CD8-positive, alpha-beta memory T cell (primary cell): ENCODE results near the gene COPS9. TPM values are rescaled to one million over a fixed set of nuclear protein-coding genes. Genes with fewer than 3 reads are reported as not detected.

Source experiments
- CTCF ChIA-PET: fragments of 350-600 bp; sonication (Branson Sonifier 250); formaldehyde crosslinking; loops from one replicate; lab custom pipeline; 2021; ENCODE audit warnings: antibody characterized with exemption; lab: Charles Lee
- POLR2A ChIA-PET: fragments of 350-600 bp; sonication (Branson Sonifier 250); formaldehyde crosslinking; loops from one replicate; lab custom pipeline; 2021; ENCODE audit warnings: antibody characterized with exemption; lab: Charles Lee
- DNase-seq, 5 donors: peaks; one replicate each; pipeline versions ENCODE4 v3.0.0 to v3.0.0-alpha.2; 2020 to 2022; ENCODE audit warnings: mixed read lengths in 1 of 5
- H3K27ac ChIP-seq: one replicate; pipeline ENCODE4 v1.7.0; 2013; ENCODE audit warnings: low read depth, mild to moderate bottlenecking, low read length, moderate library complexity
- H3K27me3 ChIP-seq: 2 replicates; pipeline ENCODE4 v1.7.0; 2013; ENCODE audit warnings: low read length, mild to moderate bottlenecking; ENCODE audit not compliant: insufficient read depth, poor library complexity, severe bottlenecking
- H3K36me3 ChIP-seq: 2 replicates; pipeline ENCODE4 v1.7.0; 2013; ENCODE audit warnings: mild to moderate bottlenecking, low read length, moderate library complexity; ENCODE audit not compliant: insufficient read depth
- H3K4me1 ChIP-seq: 2 replicates; pipeline ENCODE4 v1.7.0; 2013; ENCODE audit warnings: mild to moderate bottlenecking, low read length, moderate library complexity; ENCODE audit not compliant: insufficient read depth
- H3K4me3 ChIP-seq: 2 replicates; pipeline ENCODE4 v1.7.0; 2013; ENCODE audit warnings: mild to moderate bottlenecking, low read length
- H3K9me3 ChIP-seq: 2 replicates; pipeline ENCODE4 v1.7.0; 2013; ENCODE audit warnings: mild to moderate bottlenecking, low read length
- H3K27ac Mint-ChIP-seq, 8 donors: one replicate each; pipeline ENCODE4 v1.8.0; 2020 to 2021; ENCODE audit warnings: mixed read lengths in 8 of 8, mild to moderate bottlenecking in 6 of 8, inconsistent platforms in 3 of 8, moderate library complexity in 3 of 8
- H3K27me3 Mint-ChIP-seq, 2 donors: one replicate each; pipeline ENCODE4 v1.8.0; 2020 to 2021; ENCODE audit warnings: mixed read lengths in 2 of 2, mild to moderate bottlenecking in 1 of 2, moderate library complexity in 1 of 2
- H3K36me3 Mint-ChIP-seq, 3 donors: one replicate each; pipeline ENCODE4 v1.8.0; 2020 to 2021; ENCODE audit warnings: mixed read lengths in 3 of 3, inconsistent platforms in 1 of 3, mild to moderate bottlenecking in 1 of 3
- H3K4me1 Mint-ChIP-seq, 3 donors: one replicate each; pipeline ENCODE4 v1.8.0; 2020 to 2021; ENCODE audit warnings: mixed read lengths in 3 of 3, inconsistent platforms in 1 of 3, mild to moderate bottlenecking in 1 of 3
- H3K4me3 Mint-ChIP-seq, 7 donors: one replicate each; pipeline ENCODE4 v1.8.0; 2020 to 2021; ENCODE audit warnings: mixed read lengths in 7 of 7, mild to moderate bottlenecking in 6 of 7, moderate library complexity in 4 of 7, inconsistent platforms in 2 of 7
- H3K9me3 Mint-ChIP-seq, 5 donors: one replicate each; pipeline ENCODE4 v1.8.0; 2020 to 2022; ENCODE audit warnings: mixed read lengths in 5 of 5, mild to moderate bottlenecking in 3 of 5, moderate library complexity in 2 of 5, inconsistent platforms in 1 of 5
- polyA plus RNA-seq: library from polyadenylated mRNA; unstranded; fragments of 300-500 nt; fragmentation: Illumina TruSeq; gene quantifications from one replicate; pipeline ENCODE4 v1.2.3, GENCODE V29; 2021
- total RNA-seq, 2 experiments: library from RNA; stranded (reverse); gene quantifications; one replicate each; pipeline ENCODE4 v1.2.3, GENCODE V29; 2021

COPS9 gene
- total and polyA plus RNA-seq, 3 experiments from 2014 or later: 186 to 331 (median 189) TPM

- no peaks in the 10 kb centered on the region for H3K36me3 Mint-ChIP-seq
- no peak overlapping the region for H3K4me3 ChIP-seq
- CTCF ChIA-PET: interaction anchor here (1.0 kb wide), 1 partner anchor 13 kb away, joined by 3 read pairs; no protein-coding TSS in a partner anchor
- peaks cover 0 to 5% (median 2%) of the 10 kb centered on the region in 5 donors for H3K9me3 Mint-ChIP-seq
- no peaks in the 10 kb centered on the region for H3K4me1 Mint-ChIP-seq
- no peak overlapping the region for H3K27ac ChIP-seq
- H3K27ac Mint-ChIP-seq: no peak overlapping the region
- no peaks in the 10 kb centered on the region for H3K36me3 ChIP-seq
- no peaks in the 10 kb centered on the region for H3K4me1 ChIP-seq
- H3K9me3 ChIP-seq: no peaks in the 10 kb centered on the region
- H3K4me3 Mint-ChIP-seq: no peak overlapping the region
- H3K27me3 ChIP-seq: no peaks in the 10 kb centered on the region
- peak in 1 of 5 donors; percentile 17 for DNase-seq
- POLR2A ChIA-PET: no interaction called here
- H3K27me3 Mint-ChIP-seq: peaks cover 9 to 15% of the 10 kb centered on the region in 2 donors
Observed at GRCh38 chr2:240157147-240157470, 21.0 kb upstream of the COPS9 start.

- Mint-ChIP-seq H3K27ac (no peak overlapping the region), H3K36me3 (no peaks in the 10 kb centered on the region), H3K4me1 (no peaks in the 10 kb centered on the region), H3K9me3 (peaks cover 0 to 5% (median 2%) of the 10 kb centered on the region in 5 donors), H3K4me3 (no peak overlapping the region), H3K27me3 (peaks cover 6 to 18% of the 10 kb centered on the region in 2 donors)
- no peaks in the 10 kb centered on the region for H3K4me1 ChIP-seq
- POLR2A ChIA-PET: no interaction called here
- no peaks in the 10 kb centered on the region for H3K9me3 ChIP-seq
- no peaks in the 10 kb centered on the region for H3K27me3 ChIP-seq
- H3K27ac ChIP-seq: no peak overlapping the region
- CTCF ChIA-PET: interaction anchor here (1.0 kb wide), 1 partner anchor 12 kb away, joined by 3 read pairs; no protein-coding TSS in a partner anchor
- no peaks in the 10 kb centered on the region for H3K36me3 ChIP-seq
- DNase-seq: peak in 1 of 5 donors; percentile 4
- H3K4me3 ChIP-seq: no peak overlapping the region
Observed at GRCh38 chr2:240156435-240157146, 20.5 kb upstream of the COPS9 start.

GRCh38 chr2:240155745-240156390, 19.8 kb upstream of the COPS9 start:
- Mint-ChIP-seq H3K4me3 (no peak overlapping the region), H3K27me3 (peaks cover 6 to 22% of the 10 kb centered on the region in 2 donors), H3K4me1 (no peaks in the 10 kb centered on the region), H3K9me3 (peaks cover 0 to 5% (median 2%) of the 10 kb centered on the region in 5 donors), H3K27ac (no peak overlapping the region), H3K36me3 (no peaks in the 10 kb centered on the region)
- Histone ChIP-seq H3K27ac (no peak overlapping the region), H3K4me1 (no peaks in the 10 kb centered on the region), H3K4me3 (no peak overlapping the region), H3K36me3 (no peaks in the 10 kb centered on the region), H3K9me3 (no peaks in the 10 kb centered on the region), H3K27me3 (no peaks in the 10 kb centered on the region)
- peak in 1 of 5 donors; percentile 3 for DNase-seq
- POLR2A ChIA-PET: no interaction called here
- CTCF ChIA-PET: no interaction called here

- no peaks in the 10 kb centered on the region for H3K4me1 Mint-ChIP-seq
- H3K36me3 Mint-ChIP-seq: no peaks in the 10 kb centered on the region
- DNase-seq: peak in 1 of 5 donors; percentile 26
- H3K36me3 ChIP-seq: no peaks in the 10 kb centered on the region
- no peaks in the 10 kb centered on the region for H3K4me1 ChIP-seq
- H3K27me3 ChIP-seq: no peaks in the 10 kb centered on the region
- H3K27ac ChIP-seq: no peak overlapping the region
- no peaks in the 10 kb centered on the region for H3K9me3 ChIP-seq
- CTCF ChIA-PET: no interaction called here
- H3K27ac Mint-ChIP-seq: no peak overlapping the region
- H3K4me3 Mint-ChIP-seq: no peak overlapping the region
- no peak overlapping the region for H3K4me3 ChIP-seq
- H3K9me3 Mint-ChIP-seq: peaks cover 0 to 5% (median 2%) of the 10 kb centered on the region in 5 donors
- POLR2A ChIA-PET: no interaction called here
- peaks cover 4 to 22% of the 10 kb centered on the region in 2 donors for H3K27me3 Mint-ChIP-seq
Observed at GRCh38 chr2:240155048-240155744, 19.1 kb upstream of the COPS9 start.

- H3K4me1 ChIP-seq: no peaks in the 10 kb centered on the region
- Mint-ChIP-seq H3K4me1 (peaks cover 0 to 1% (median 0%) of the 10 kb centered on the region in 3 donors), H3K36me3 (no peaks in the 10 kb centered on the region), H3K27me3 (peaks cover 4 to 26% of the 10 kb centered on the region in 2 donors), H3K27ac (no peak overlapping the region), H3K9me3 (peaks cover 0 to 5% (median 2%) of the 10 kb centered on the region in 5 donors), H3K4me3 (no peak overlapping the region)
- ChIA-PET POLR2A (no interaction called here), CTCF (no interaction called here)
- no peak overlapping the region for H3K4me3 ChIP-seq
- no peaks in the 10 kb centered on the region for H3K9me3 ChIP-seq
- no peaks in the 10 kb centered on the region for H3K27me3 ChIP-seq
- H3K36me3 ChIP-seq: no peaks in the 10 kb centered on the region
- DNase-seq: peak in 1 of 5 donors; percentile 3
- no peak overlapping the region for H3K27ac ChIP-seq
Observed at GRCh38 chr2:240154606-240155005, 18.5 kb upstream of the COPS9 start.

GRCh38 chr2:240153418-240153817, 17.3 kb upstream of the COPS9 start:
- H3K27me3 ChIP-seq: no peaks in the 10 kb centered on the region

GRCh38 chr2:240151477-240152031, 15.4 kb upstream of the COPS9 start:
- H3K27ac ChIP-seq: no peak overlapping the region
- Mint-ChIP-seq H3K4me1 (peaks cover 0 to 1% (median 0%) of the 10 kb centered on the region in 3 donors), H3K4me3 (no peak overlapping the region), H3K27ac (peak overlapping the region in 1 of 8 donors; percentile 64), H3K36me3 (no peaks in the 10 kb centered on the region), H3K27me3 (peaks cover 9 to 26% of the 10 kb centered on the region in 2 donors), H3K9me3 (peaks cover 0 to 5% (median 2%) of the 10 kb centered on the region in 5 donors)
- no peaks in the 10 kb centered on the region for H3K9me3 ChIP-seq
- H3K4me3 ChIP-seq: no peak overlapping the region
- H3K4me1 ChIP-seq: no peaks in the 10 kb centered on the region
- ChIA-PET POLR2A (no interaction called here), CTCF (no interaction called here)
- H3K27me3 ChIP-seq: no peaks in the 10 kb centered on the region
- no peaks in the 10 kb centered on the region for H3K36me3 ChIP-seq
- peak in 1 of 5 donors; percentile 26 for DNase-seq

More at GRCh38 chr2:240153418-240153817, 17.3 kb upstream of the COPS9 start:
- Histone ChIP-seq H3K4me3 (no peak overlapping the region), H3K4me1 (no peaks in the 10 kb centered on the region), H3K9me3 (no peaks in the 10 kb centered on the region), H3K36me3 (no peaks in the 10 kb centered on the region), H3K27ac (no peak overlapping the region)
- POLR2A ChIA-PET: no interaction called here
- Mint-ChIP-seq H3K4me1 (peaks cover 0 to 1% (median 0%) of the 10 kb centered on the region in 3 donors), H3K9me3 (peaks cover 0 to 5% (median 2%) of the 10 kb centered on the region in 5 donors), H3K36me3 (no peaks in the 10 kb centered on the region), H3K27ac (no peak overlapping the region), H3K4me3 (no peak overlapping the region), H3K27me3 (peaks cover 5 to 26% of the 10 kb centered on the region in 2 donors)
- DNase-seq: peak in 1 of 5 donors; percentile 7
- CTCF ChIA-PET: interaction anchor here (1.0 kb wide), 1 partner anchor 30 kb away, joined by 3 read pairs; no protein-coding TSS in a partner anchor
